ENCODE data around the gene GLS2.

GLS2 gene

DNA sequence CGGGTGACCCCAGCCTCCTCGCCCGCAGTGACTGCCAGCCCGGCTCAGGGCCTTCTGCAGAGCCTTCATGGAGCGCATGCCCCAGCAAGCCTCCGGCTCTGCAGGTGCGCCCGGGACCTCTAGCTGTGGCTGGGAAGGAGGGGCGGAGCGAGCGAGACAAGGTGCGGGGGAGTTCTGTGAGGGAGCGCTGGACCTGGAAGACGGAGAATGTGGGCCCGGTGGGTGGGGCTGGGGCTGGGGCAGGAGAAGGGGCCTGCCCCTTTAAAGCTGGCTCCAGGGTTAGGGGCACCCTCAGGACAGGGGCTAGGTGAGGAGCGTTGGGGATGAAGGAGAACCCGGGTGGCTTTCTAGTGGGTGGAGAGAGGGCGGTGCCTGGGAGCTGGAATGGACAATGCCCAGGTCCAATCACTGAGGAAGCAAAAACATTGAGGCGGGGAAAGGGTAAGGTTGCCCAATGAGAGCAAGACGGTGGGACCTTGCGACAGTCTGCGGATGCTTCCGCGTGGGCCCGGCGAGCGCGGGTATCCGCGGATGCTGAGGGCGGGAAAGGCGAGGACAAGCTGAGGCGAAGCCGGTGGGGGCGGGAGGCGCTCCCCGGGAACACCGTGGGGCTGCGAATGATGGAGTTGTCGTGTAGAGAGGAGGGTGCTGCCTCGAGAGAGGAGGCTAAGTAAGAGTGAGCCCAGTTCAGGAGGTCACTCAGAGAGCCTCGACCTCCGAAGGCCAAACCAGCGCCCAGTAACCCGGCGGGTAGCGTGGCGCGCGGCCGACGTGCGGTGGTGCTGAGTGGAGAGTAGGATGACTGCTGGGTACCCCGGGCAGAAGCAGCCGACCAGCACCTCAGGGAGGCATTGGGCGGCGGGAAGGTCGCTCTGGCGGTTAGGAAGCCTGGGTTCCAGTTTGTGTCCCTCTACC, at the start of gene GLS2:
GLS2 (minus strand) TSS at position 121 of the 915 bp plus-strand sequence; CDS start at position 78, 43 bp downstream.
- H3K4me1 ChIP-seq, result no peaks in the 10 kb centered on the region
- peak within 1 kb of the TSS; percentile 31 for H3K9ac ChIP-seq
- no peaks in the 10 kb centered on the region for H3K27me3 ChIP-seq (ENCODE audit: control insufficient read depth, insufficient read depth, low read length)
- peak within 1 kb of the TSS; percentile 67 for H3K4me3 ChIP-seq (ENCODE audit: low read depth, low read length)
- H3K36me3 ChIP-seq (ENCODE audit: control insufficient read depth, insufficient read depth, low read length), result no peaks in the 10 kb centered on the region
- H3K4me2 ChIP-seq (ENCODE audit: low read length), result peak within 1 kb of the TSS; percentile 99
- peak within 1 kb of the TSS; percentile 98 for H2AFZ ChIP-seq
- TF ChIP-seq, protein P1, sequence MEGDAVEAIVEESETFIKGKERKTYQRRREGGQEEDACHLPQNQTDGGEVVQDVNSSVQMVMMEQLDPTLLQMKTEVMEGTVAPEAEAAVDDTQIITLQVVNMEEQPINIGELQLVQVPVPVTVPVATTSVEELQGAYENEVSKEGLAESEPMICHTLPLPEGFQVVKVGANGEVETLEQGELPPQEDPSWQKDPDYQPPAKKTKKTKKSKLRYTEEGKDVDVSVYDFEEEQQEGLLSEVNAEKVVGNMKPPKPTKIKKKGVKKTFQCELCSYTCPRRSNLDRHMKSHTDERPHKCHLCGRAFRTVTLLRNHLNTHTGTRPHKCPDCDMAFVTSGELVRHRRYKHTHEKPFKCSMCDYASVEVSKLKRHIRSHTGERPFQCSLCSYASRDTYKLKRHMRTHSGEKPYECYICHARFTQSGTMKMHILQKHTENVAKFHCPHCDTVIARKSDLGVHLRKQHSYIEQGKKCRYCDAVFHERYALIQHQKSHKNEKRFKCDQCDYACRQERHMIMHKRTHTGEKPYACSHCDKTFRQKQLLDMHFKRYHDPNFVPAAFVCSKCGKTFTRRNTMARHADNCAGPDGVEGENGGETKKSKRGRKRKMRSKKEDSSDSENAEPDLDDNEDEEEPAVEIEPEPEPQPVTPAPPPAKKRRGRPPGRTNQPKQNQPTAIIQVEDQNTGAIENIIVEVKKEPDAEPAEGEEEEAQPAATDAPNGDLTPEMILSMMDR (IDR thresholded peaks at IDR 0.05), result no peak
- H3K27ac ChIP-seq, result peak within 1 kb of the TSS; percentile 57
- H3K9me3 ChIP-seq (ENCODE audit: control insufficient read depth, low read length), result no peaks in the 10 kb centered on the region
- no peaks in the 10 kb centered on the region for H3K79me2 ChIP-seq

DNA sequence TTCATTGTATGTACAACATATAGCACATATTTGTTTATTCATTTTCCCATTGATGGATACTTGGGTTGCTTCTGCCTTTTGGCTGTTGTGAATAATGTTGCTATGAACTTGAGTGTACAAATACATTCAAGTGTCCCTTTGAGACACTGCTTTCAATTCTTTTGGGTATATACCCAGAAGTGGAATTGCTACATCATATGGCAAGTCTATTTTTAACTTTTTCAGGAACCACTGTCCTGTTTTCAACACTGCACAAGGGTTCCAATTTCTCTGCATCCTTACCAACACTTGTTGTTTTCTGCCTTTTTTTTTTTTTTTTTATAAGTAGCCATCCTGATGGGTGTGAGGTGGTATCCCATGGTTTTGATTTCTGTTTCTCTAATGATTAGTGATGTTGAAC, 49.6 kb upstream of the GLS2 start:
- Histone ChIP-seq H2AFZ (no peak overlapping the region), H3K79me2 (peaks cover 8% of the 10 kb centered on the region), H3K9ac (no peak overlapping the region), H3K27ac (no peak overlapping the region), H3K9me3 (ENCODE audit: control insufficient read depth, low read length) (no peaks in the 10 kb centered on the region), H3K4me1 (no peaks in the 10 kb centered on the region), H3K4me3 (ENCODE audit: low read depth, low read length) (no peak overlapping the region), H3K36me3 (ENCODE audit: control insufficient read depth, insufficient read depth, low read length) (no peaks in the 10 kb centered on the region), H3K27me3 (ENCODE audit: control insufficient read depth, insufficient read depth, low read length) (no peaks in the 10 kb centered on the region), H3K4me2 (ENCODE audit: low read length) (no peak overlapping the region)
- TF ChIP-seq, protein P1 (IDR thresholded peaks at IDR 0.05), result no peak

DNA sequence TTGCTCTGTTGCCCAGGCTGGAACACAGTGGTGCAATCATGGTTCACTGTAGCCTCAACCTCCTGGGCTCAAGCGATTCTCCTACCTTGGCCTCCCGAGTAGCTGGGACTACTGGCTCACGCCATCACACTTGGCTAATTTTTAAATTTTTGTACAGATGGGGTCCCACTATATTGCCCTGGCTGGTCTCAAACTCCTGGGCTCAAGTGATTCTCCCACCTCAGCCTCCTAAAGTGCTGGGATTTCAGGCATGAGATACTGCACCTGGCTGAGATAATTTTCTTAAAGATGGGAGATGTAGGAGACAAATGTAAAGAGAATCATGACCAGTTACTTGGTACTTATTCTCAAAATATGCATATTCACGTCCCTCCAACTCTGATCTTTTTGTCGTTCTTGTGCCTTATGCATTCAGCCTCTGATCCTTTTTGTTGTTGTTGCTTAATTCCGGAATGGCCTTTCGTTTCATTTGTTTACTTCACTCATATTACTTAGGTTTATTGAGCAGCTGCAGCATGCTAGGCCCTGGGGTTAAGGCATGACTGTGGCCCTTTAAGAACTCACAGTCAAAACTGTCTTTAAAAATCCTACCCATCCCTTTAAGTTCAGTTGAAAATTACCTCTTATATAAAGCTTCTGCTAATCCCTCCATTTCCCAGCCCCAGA, 42.6 kb upstream of the GLS2 start:
- no peaks in the 10 kb centered on the region for H3K4me1 ChIP-seq
- H3K27ac ChIP-seq, result no peak overlapping the region
- TF ChIP-seq, protein P1 (IDR thresholded peaks at IDR 0.05), result no peak

DNA sequence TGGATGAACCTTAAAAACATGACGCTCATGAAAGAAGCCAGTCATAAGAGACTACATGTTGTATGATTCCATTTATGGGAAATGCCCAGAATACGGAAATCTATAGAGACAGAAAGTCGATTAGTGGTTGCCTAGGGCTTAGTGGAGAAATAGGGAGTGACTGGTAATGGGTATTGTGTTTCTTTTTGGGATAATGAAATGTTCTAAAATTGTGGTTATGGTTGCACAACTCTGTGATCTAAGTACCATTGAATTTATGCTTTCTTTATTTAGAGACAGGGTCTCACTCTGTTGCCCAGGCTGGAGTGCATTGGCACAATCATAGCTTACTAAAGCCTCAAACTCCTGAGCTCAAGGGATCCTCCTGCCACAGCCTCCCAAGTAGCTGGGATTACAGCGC, 41.7 kb upstream of the GLS2 start:
- Histone ChIP-seq H3K9ac (no peak overlapping the region), H3K27ac (no peak overlapping the region), H2AFZ (no peak overlapping the region), H3K4me3 (ENCODE audit: low read depth, low read length) (no peak overlapping the region), H3K79me2 (peaks cover 9% of the 10 kb centered on the region), H3K36me3 (ENCODE audit: control insufficient read depth, insufficient read depth, low read length) (no peaks in the 10 kb centered on the region), H3K9me3 (ENCODE audit: control insufficient read depth, low read length) (no peaks in the 10 kb centered on the region), H3K4me1 (no peaks in the 10 kb centered on the region), H3K4me2 (ENCODE audit: low read length) (no peak overlapping the region), H3K27me3 (ENCODE audit: control insufficient read depth, insufficient read depth, low read length) (no peaks in the 10 kb centered on the region)
- TF ChIP-seq, protein P1 (IDR thresholded peaks at IDR 0.05), result no peak

More for the DNA sequence above, 42.6 kb upstream of the GLS2 start:
- Histone ChIP-seq H3K9ac (no peak overlapping the region), H3K4me3 (ENCODE audit: low read depth, low read length) (no peak overlapping the region), H3K9me3 (ENCODE audit: control insufficient read depth, low read length) (no peaks in the 10 kb centered on the region), H3K4me2 (ENCODE audit: low read length) (no peak overlapping the region), H2AFZ (no peak overlapping the region), H3K36me3 (ENCODE audit: control insufficient read depth, insufficient read depth, low read length) (no peaks in the 10 kb centered on the region), H3K79me2 (peaks cover 10% of the 10 kb centered on the region), H3K27me3 (ENCODE audit: control insufficient read depth, insufficient read depth, low read length) (no peaks in the 10 kb centered on the region)

Data from parathyroid adenoma (tissue), 2 donors.